HepG2 (cell line): ENCODE measurements around the gene TNFSF12. TPM values are rescaled to one million over a fixed set of nuclear protein-coding genes. Genes with fewer than 3 reads are reported as not detected.

ENCODE experiments used
- ASH2L ChIP-seq: fragments of 300-600, 200-600 bp; sonication (generic); IDR thresholded peaks from 2 replicates; pipeline ENCODE4 v1.7.0; 2017; ENCODE audit warnings: low read depth, mild to moderate bottlenecking, moderate library complexity, mixed read lengths, low read length; ENCODE audit not compliant: insufficient read length
- ATF4 ChIP-seq, 2 experiments: fragments of 450-650 bp in 1 of 2; sonication (generic) in 1 of 2; formaldehyde crosslinking; IDR thresholded peaks; 2 replicates each; pipeline versions ENCODE4 v1.5.0 to v1.8.0; 2020 to 2022; ENCODE audit warnings: mild to moderate bottlenecking in 1 of 2, missing genetic modification reagents in 1 of 2
- MATR3 ChIP-seq: sonication (generic); formaldehyde crosslinking; IDR thresholded peaks from 2 replicates; pipeline ENCODE4 v1.4.0; 2020; ENCODE audit warnings: missing genetic modification reagents
- MIER2 ChIP-seq: IDR thresholded peaks from 2 replicates; pipeline ENCODE4 v1.6.1; 2016; ENCODE audit warnings: missing biosample characterization, missing genetic modification reagents
- RCOR2 ChIP-seq: IDR thresholded peaks from 2 replicates; pipeline ENCODE4 v1.6.1; 2016; ENCODE audit warnings: missing biosample characterization, missing genetic modification reagents
- U2AF2 ChIP-seq: fragments of 200-400 bp; formaldehyde crosslinking; IDR thresholded peaks from 2 replicates; pipeline ENCODE4 v1.6.1; 2017; ENCODE audit warnings: low read depth, mild to moderate bottlenecking, low read length
- ZBTB40 ChIP-seq, 2 experiments: fragments of 450-650 bp in 1 of 2; sonication (generic) in 1 of 2; formaldehyde crosslinking in 1 of 2; IDR thresholded peaks; 2 replicates each; pipeline versions ENCODE4 v1.6.1 to v1.8.0; 2016 to 2022; ENCODE audit warnings: antibody characterized with exemption in 1 of 2, mild to moderate bottlenecking in 1 of 2, missing genetic modification reagents in 1 of 2
- ZFP36L1 ChIP-seq: sonication (generic); formaldehyde crosslinking; IDR thresholded peaks from 2 replicates; pipeline ENCODE4 v1.8.0; 2022; ENCODE audit warnings: mild to moderate bottlenecking, missing genetic modification reagents, moderate library complexity
- ZMYM2 ChIP-seq: sonication (generic); formaldehyde crosslinking; IDR thresholded peaks from 2 replicates; pipeline ENCODE4 v1.8.0; 2022; ENCODE audit warnings: mild to moderate bottlenecking, missing genetic modification reagents
- ZNF230 ChIP-seq: sonication (generic); formaldehyde crosslinking; IDR thresholded peaks from 2 replicates; pipeline ENCODE4 v1.4.0; 2020; ENCODE audit warnings: mild to moderate bottlenecking, missing genetic modification reagents
- ZNF260 ChIP-seq: sonication (generic); formaldehyde crosslinking; IDR thresholded peaks from 2 replicates; pipeline ENCODE4 v1.4.0; 2020; ENCODE audit warnings: missing genetic modification reagents, low read depth, mild to moderate bottlenecking, borderline replicate concordance
- ZNF432 ChIP-seq: sonication (generic); formaldehyde crosslinking; IDR thresholded peaks from 2 replicates; pipeline ENCODE4 v1.5.0; 2020; ENCODE audit warnings: missing genetic modification reagents, mild to moderate bottlenecking, borderline replicate concordance
- ZNF468 ChIP-seq: sonication (generic); formaldehyde crosslinking; IDR thresholded peaks from 2 replicates; pipeline ENCODE4 v1.8.0; 2022; ENCODE audit warnings: mild to moderate bottlenecking, moderate library complexity, missing genetic modification reagents
- polyA plus RNA-seq, 8 experiments: library from polyadenylated mRNA; depleted of rRNA in 3 of 8; stranded (reverse) in 7 of 8; unstranded in 1 of 8; fragments of >200 nt; fragmentation: Illumina TruSeq in 4 of 8; extraction: Trizol in 4 of 8; gene quantifications; 2 replicates each; pipeline versions ENCODE4 v1.2.1 to v1.2.3, GENCODE V29; 2011 to 2016; ENCODE audit warnings: low read depth in 4 of 8, missing spikeins in 1 of 8, mixed read lengths in 1 of 8; ENCODE audit not compliant: insufficient read depth in 1 of 8
- total RNA-seq, 5 experiments: library from RNA; depleted of rRNA; stranded (reverse); fragments of >200 nt; fragmentation: Illumina TruSeq; extraction: Trizol; gene quantifications; 2 replicates each; pipeline ENCODE4 v1.2.3, GENCODE V29; 2016; ENCODE audit warnings: low read depth in 1 of 5
- TF ChIP-seq, protein P1 (sequence below): IDR thresholded peaks from 2 replicates; pipeline ENCODE4 v1.4.0; 2020; ENCODE audit warnings: mild to moderate bottlenecking, missing genetic modification reagents

TNFSF12 gene
- total and polyA plus RNA-seq, 2 of the 13 experiments (the other 11 are each of a cell fraction or from before 2014, with no cell fraction given) = 0.93 to 7.2 TPM

DNA sequence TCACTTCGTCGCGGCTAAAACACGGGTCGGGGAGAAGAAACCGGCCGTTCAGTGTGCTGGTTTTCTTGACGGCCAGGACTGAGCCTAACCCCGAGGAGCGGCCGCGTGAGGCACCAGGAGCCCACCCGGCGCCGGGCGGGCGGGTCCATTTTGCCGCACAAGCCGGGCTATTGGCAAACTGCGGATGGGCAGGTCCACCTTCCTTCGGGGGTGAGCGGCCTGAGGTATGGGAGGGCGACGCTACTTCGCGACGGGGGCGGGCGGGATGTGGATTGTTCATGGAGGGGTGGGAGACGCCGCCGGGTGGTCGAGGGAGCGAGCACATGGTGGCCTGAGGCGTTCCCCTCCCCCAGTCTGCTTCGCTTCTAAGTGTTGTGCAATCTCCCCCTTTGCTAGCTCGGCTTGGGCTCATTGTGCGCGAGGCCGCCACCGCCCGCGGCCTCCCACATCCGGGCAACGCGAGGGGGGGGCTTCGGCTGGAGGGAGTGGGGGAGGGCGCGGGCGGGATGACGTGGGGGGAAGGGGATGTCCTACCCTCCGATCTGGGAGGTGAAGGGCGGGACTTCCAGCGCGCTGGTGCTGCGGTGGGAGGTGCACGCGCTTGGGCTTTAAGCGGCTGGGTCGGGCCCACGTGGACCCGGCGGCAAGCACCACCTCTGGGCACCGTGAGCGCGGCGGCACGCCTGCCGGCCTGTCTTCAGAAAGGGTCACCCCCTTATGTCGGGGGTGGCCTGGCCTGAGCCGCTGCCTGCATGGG, 24.6 kb downstream of the TNFSF12 start (continued):
- TF ChIP-seq ZBTB40 (IDR thresholded peaks at IDR 0.05) (no peak), ZBTB40 (CRISPR knock-in tag; IDR thresholded peaks at IDR 0.05) (no peak), ZNF432 (CRISPR knock-in tag) (no peak), ZFP36L1 (CRISPR knock-in tag) (no peak), U2AF2 (no peak), ZMYM2 (CRISPR knock-in tag) (no peak), ASH2L (peak; percentile 48), MIER2 (0 out of 2 replicates have a peak, but pooled peaks have one; percentile 32), MATR3 (CRISPR knock-in tag) (no peak), ZNF468 (CRISPR knock-in tag) (no peak), ATF4 (CRISPR knock-in tag; IDR thresholded peaks at IDR 0.05) (peak in 1 of 2 experiments; percentile 27; a peak in 1 of 4 replicates), RCOR2 (CRISPR knock-in tag) (no peak), ZNF230 (CRISPR knock-in tag) (no peak), ZNF260 (CRISPR knock-in tag) (no peak)
- TF ChIP-seq, protein P1, sequence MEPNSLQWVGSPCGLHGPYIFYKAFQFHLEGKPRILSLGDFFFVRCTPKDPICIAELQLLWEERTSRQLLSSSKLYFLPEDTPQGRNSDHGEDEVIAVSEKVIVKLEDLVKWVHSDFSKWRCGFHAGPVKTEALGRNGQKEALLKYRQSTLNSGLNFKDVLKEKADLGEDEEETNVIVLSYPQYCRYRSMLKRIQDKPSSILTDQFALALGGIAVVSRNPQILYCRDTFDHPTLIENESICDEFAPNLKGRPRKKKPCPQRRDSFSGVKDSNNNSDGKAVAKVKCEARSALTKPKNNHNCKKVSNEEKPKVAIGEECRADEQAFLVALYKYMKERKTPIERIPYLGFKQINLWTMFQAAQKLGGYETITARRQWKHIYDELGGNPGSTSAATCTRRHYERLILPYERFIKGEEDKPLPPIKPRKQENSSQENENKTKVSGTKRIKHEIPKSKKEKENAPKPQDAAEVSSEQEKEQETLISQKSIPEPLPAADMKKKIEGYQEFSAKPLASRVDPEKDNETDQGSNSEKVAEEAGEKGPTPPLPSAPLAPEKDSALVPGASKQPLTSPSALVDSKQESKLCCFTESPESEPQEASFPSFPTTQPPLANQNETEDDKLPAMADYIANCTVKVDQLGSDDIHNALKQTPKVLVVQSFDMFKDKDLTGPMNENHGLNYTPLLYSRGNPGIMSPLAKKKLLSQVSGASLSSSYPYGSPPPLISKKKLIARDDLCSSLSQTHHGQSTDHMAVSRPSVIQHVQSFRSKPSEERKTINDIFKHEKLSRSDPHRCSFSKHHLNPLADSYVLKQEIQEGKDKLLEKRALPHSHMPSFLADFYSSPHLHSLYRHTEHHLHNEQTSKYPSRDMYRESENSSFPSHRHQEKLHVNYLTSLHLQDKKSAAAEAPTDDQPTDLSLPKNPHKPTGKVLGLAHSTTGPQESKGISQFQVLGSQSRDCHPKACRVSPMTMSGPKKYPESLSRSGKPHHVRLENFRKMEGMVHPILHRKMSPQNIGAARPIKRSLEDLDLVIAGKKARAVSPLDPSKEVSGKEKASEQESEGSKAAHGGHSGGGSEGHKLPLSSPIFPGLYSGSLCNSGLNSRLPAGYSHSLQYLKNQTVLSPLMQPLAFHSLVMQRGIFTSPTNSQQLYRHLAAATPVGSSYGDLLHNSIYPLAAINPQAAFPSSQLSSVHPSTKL (CRISPR knock-in tag) = no peak; the same call in 1 of the 2 replicates
